GM21526 (cell line): Measurements from ENCODE around the gene HDDC2.

ENCODE experiments used
- ATAC-seq: cut with Tn5 transposase; IDR thresholded peaks from one replicate; pipeline ENCODE4 v1.9.1; 2021; ENCODE audit warnings: moderate library complexity; ENCODE audit not compliant: unreplicated experiment, low FRiP score

HDDC2 gene

GRCh38 chr6:125301435-125302391 is at the start of gene HDDC2:
HDDC2 (minus strand) TSS chr6:125301967; CDS start chr6:125301932, 35 bp downstream.
- peak; percentile 81 for ATAC-seq

GRCh38 chr6:125346926-125347563 is 45.3 kb upstream of the HDDC2 start:
- ATAC-seq, result peak; percentile 93

- ATAC-seq, result peak; percentile 63
Measured at GRCh38 chr6:125346201-125346925, 44.6 kb upstream of the HDDC2 start.

- ATAC-seq, result no peak
Measured at GRCh38 chr6:125341460-125341859, 39.7 kb upstream of the HDDC2 start.

GRCh38 chr6:125340991-125341390 is 39.2 kb upstream of the HDDC2 start:
- ATAC-seq, result no peak

GRCh38 chr6:125340175-125340835 is 38.5 kb upstream of the HDDC2 start:
- ATAC-seq, result no peak

GRCh38 chr6:125339653-125340052 is 37.9 kb upstream of the HDDC2 start:
- no peak for ATAC-seq

GRCh38 chr6:125338381-125338780 is 36.6 kb upstream of the HDDC2 start:
- no peak for ATAC-seq

GRCh38 chr6:125337706-125338105 is 35.9 kb upstream of the HDDC2 start:
- ATAC-seq, result no peak

GRCh38 chr6:125332664-125333063 is 30.9 kb upstream of the HDDC2 start:
- no peak for ATAC-seq

GRCh38 chr6:125325586-125325985 is 23.8 kb upstream of the HDDC2 start:
- ATAC-seq, result no peak

- no peak for ATAC-seq
Measured at GRCh38 chr6:125323376-125323775, 21.6 kb upstream of the HDDC2 start.

GRCh38 chr6:125316621-125317020 is 14.9 kb upstream of the HDDC2 start:
- no peak for ATAC-seq

GRCh38 chr6:125315548-125315947 is 13.8 kb upstream of the HDDC2 start:
- ATAC-seq, result no peak

GRCh38 chr6:125314009-125314581 is 12.3 kb upstream of the HDDC2 start:
- ATAC-seq, result peak; percentile 89

GRCh38 chr6:125312950-125313349 is 11.2 kb upstream of the HDDC2 start:
- ATAC-seq, result no peak

- ATAC-seq, result no peak
Measured at GRCh38 chr6:125312478-125312877, 10.7 kb upstream of the HDDC2 start.

- ATAC-seq, result peak; percentile 82
Measured at GRCh38 chr6:125310994-125311649, 9.4 kb upstream of the HDDC2 start.

GRCh38 chr6:125307964-125308615 is 6.3 kb upstream of the HDDC2 start:
- ATAC-seq, result no peak
